CD4-positive, alpha-beta T cell (primary cell): ENCODE data around the gene GPA33. TPM values are rescaled to one million over a fixed set of nuclear protein-coding genes. Genes with fewer than 3 reads are reported as not detected.

Experiments
- ATAC-seq: fragments of 200-7000 bp; cut with Tn5 transposase; one replicate; pipeline ENCODE4 v1.10.0; 2022; ENCODE audit warnings: mild to moderate bottlenecking; ENCODE audit not compliant: poor library complexity
- CTCF ChIA-PET: fragments of 350-600 bp; sonication (Branson Sonifier 250); formaldehyde crosslinking; loops from one replicate; lab custom pipeline; 2021; ENCODE audit warnings: antibody characterized with exemption, inconsistent platforms; lab: Charles Lee
- POLR2A ChIA-PET: fragments of 350-600 bp; sonication (Branson Sonifier 250); formaldehyde crosslinking; loops from one replicate; lab custom pipeline; 2021; ENCODE audit warnings: antibody characterized with exemption, inconsistent platforms; lab: Charles Lee
- DNase-seq, 14 experiments: peaks; one replicate each; pipeline ENCODE4 v3.0.0-alpha.2; 2013 to 2020; ENCODE audit warnings: mixed read lengths in 2 of 14
- H3K27ac ChIP-seq, 2 donors: one replicate each; pipeline versions ENCODE4 v1.5.1 to v1.7.0; 2013; ENCODE audit warnings: low read length in 2 of 2, low read depth in 1 of 2, mild to moderate bottlenecking in 1 of 2
- H3K27me3 ChIP-seq, 2 experiments: 1 replicate in 1 of 2; 2 replicates in 1 of 2; pipeline versions ENCODE4 v1.6.1 to v1.7.0; 2013; ENCODE audit warnings: low read length in 2 of 2, control low read depth in 1 of 2, mild to moderate bottlenecking in 1 of 2, moderate library complexity in 1 of 2; ENCODE audit not compliant: insufficient read depth in 2 of 2, control insufficient read depth in 1 of 2
- H3K36me3 ChIP-seq: one replicate; pipeline ENCODE4 v1.6.1; 2013; ENCODE audit warnings: low read length, control low read depth; ENCODE audit not compliant: insufficient read depth
- H3K4me1 ChIP-seq: one replicate; pipeline ENCODE4 v1.6.1; 2013; ENCODE audit warnings: low read length, control low read depth; ENCODE audit not compliant: insufficient read depth
- H3K4me3 ChIP-seq: one replicate; pipeline ENCODE4 v1.5.1; 2013; ENCODE audit warnings: mild to moderate bottlenecking, low read length, moderate library complexity
- H3K9me3 ChIP-seq, 2 experiments: 1 replicate in 1 of 2; 2 replicates in 1 of 2; pipeline versions ENCODE4 v1.6.1 to v1.7.0; 2013; ENCODE audit warnings: low read length in 2 of 2, mild to moderate bottlenecking in 2 of 2, control low read depth in 1 of 2, moderate library complexity in 1 of 2; ENCODE audit not compliant: control insufficient read depth in 1 of 2, insufficient read depth in 1 of 2
- H3K27ac Mint-ChIP-seq: one replicate; pipeline ENCODE4 v1.8.0; 2020; ENCODE audit warnings: mixed read lengths
- H3K27me3 Mint-ChIP-seq: one replicate; pipeline ENCODE4 v1.8.0; 2021; ENCODE audit warnings: mixed read lengths
- H3K36me3 Mint-ChIP-seq: one replicate; pipeline ENCODE4 v1.8.0; 2021; ENCODE audit warnings: low read depth, mixed read lengths
- H3K4me1 Mint-ChIP-seq: one replicate; pipeline ENCODE4 v1.8.0; 2021; ENCODE audit warnings: low read depth, mixed read lengths
- H3K4me3 Mint-ChIP-seq: one replicate; pipeline ENCODE4 v1.8.0; 2020; ENCODE audit warnings: mild to moderate bottlenecking, mixed read lengths
- H3K9me3 Mint-ChIP-seq: one replicate; pipeline ENCODE4 v1.8.0; 2020; ENCODE audit warnings: mixed read lengths
- CTCF ChIP-seq: fragments of 200-600 bp; IDR thresholded peaks from one replicate; pipeline ENCODE4 v1.8.0; 2022; ENCODE audit warnings: antibody characterized with exemption, mild to moderate bottlenecking
- intact Hi-C, 2 experiments: fragments of 100-400 bp; cut with DNase I in 1 of 2; cut with micrococcal nuclease in 1 of 2; formaldehyde crosslinking; loops; one replicate each; pipeline versions ENCODE4 v1.15.1 to v1.9.0; 2023 to 2025; cut with DNase I, micrococcal nuclease
- total RNA-seq, 174 experiments: library from RNA in 2 of 174; stranded (reverse) in 2 of 174; gene quantifications; one replicate each; pipeline ENCODE4 v1.2.3 and lab custom pipeline; 2021 to 2026

GPA33 gene
- total RNA-seq, 2 experiments from 2014 or later, result 4.8 to 5.0 TPM

- ChIA-PET CTCF (no interaction called here), POLR2A (no interaction called here)
- Mint-ChIP-seq H3K4me1 (no peaks in the 10 kb centered on the region), H3K36me3 (no peaks in the 10 kb centered on the region), H3K27ac (no peak overlapping the region), H3K9me3 (no peaks in the 10 kb centered on the region), H3K27me3 (peaks cover 29% of the 10 kb centered on the region), H3K4me3 (no peak overlapping the region)
- no peak for TF ChIP-seq CTCF
- Histone ChIP-seq H3K4me3 (no peak overlapping the region), H3K9me3 (no peaks in the 10 kb centered on the region), H3K4me1 (no peaks in the 10 kb centered on the region), H3K36me3 (no peaks in the 10 kb centered on the region), H3K27ac (no peak overlapping the region), H3K27me3 (peaks cover 2 to 5% of the 10 kb centered on the region in 2 experiments)
- ATAC-seq (no peak), DNase-seq (no peak)
- intact Hi-C loops, result no loop called here
These were observed 67.8 kb downstream of the GPA33 start for GRCh38 chr1:167022384-167022783.

GRCh38 chr1:167016100-167016750 lies 74.0 kb downstream of the GPA33 start:
- H3K27me3 ChIP-seq, result peaks cover 0 to 3% of the 10 kb centered on the region in 2 experiments
- TF ChIP-seq CTCF, result no peak
- intact Hi-C loops, result no loop called here
- no peaks in the 10 kb centered on the region for H3K4me1 ChIP-seq
- Mint-ChIP-seq H3K27me3 (peaks cover 18% of the 10 kb centered on the region), H3K27ac (no peak overlapping the region), H3K36me3 (no peaks in the 10 kb centered on the region), H3K9me3 (no peaks in the 10 kb centered on the region), H3K4me3 (no peak overlapping the region), H3K4me1 (no peaks in the 10 kb centered on the region)
- no peaks in the 10 kb centered on the region for H3K36me3 ChIP-seq
- H3K9me3 ChIP-seq, result no peaks in the 10 kb centered on the region
- CTCF ChIA-PET, result no interaction called here
- DNase-seq (no peak), ATAC-seq (no peak)
- no peak overlapping the region for H3K27ac ChIP-seq
- no peak overlapping the region for H3K4me3 ChIP-seq
- POLR2A ChIA-PET, result no interaction called here

DNA sequence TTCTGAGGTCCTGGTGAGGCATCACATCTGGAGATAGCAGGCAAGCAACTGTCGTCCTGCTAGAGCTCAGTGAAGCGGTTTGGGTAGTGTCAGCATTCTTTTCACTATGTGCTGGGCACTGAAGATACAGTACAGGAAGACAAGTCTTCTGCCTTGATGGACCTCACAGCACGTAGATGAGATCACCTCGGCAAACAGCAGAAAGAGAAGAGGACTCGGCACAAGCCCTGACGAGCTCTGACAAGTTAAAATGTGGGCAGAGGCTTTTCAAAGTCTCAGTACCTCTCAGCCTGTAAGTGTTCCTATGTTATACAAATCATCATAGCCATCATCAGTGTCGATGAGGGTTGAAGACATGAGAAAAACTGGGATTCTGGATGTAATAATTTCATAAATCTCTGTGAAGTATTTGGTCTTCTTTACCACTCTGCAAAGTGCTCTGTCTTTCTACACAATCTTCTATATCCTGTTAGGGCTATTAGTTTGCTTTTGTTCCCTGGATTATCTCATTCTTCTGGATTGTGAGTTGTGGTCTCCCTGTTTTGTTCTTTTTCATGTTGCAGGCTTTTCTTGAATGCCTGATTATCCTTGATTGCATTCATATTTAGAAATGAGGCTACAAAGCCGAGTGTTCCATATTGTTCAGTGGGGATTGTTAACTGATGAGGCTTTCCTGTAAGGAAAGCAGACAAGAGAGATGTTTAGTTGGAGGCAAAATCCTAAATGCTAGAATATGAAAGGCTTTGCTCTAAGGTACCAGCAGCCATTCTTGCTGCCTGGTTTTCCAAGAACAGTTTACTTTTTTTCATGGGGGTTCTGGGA lies 76.9 kb downstream of the GPA33 start:
- no peaks in the 10 kb centered on the region for H3K9me3 ChIP-seq
- Mint-ChIP-seq H3K4me3 (no peak overlapping the region), H3K4me1 (no peaks in the 10 kb centered on the region), H3K9me3 (no peaks in the 10 kb centered on the region), H3K36me3 (no peaks in the 10 kb centered on the region), H3K27ac (no peak overlapping the region), H3K27me3 (peaks cover 13% of the 10 kb centered on the region)
- ChIA-PET POLR2A (no interaction called here), CTCF (no interaction called here)
- DNase-seq (no peak), ATAC-seq (no peak)
- H3K36me3 ChIP-seq, result no peaks in the 10 kb centered on the region
- intact Hi-C loops, result no loop called here
- no peak overlapping the region for H3K4me3 ChIP-seq
- H3K27me3 ChIP-seq, result peaks cover 0 to 3% of the 10 kb centered on the region in 2 experiments
- TF ChIP-seq CTCF, result no peak
- H3K27ac ChIP-seq, result no peak overlapping the region
- no peaks in the 10 kb centered on the region for H3K4me1 ChIP-seq
